HL-60 (cell line): Measurements from ENCODE around the gene USP43.
A peak's percentile ranks its signal among the peaks of the same experiment; 100 is the strongest.
"Not testable (repeated sequence)": the region's sequence is repeated elsewhere in the genome, so short reads cannot be mapped to it uniquely, and the experiment has no call there.

Experiments used
- DNase-seq, 2 experiments: peaks; one replicate each; pipeline ENCODE4 v3.0.0-alpha.2; 2010 to 2020; ENCODE audit warnings: low read depth in 1 of 2, low spot score in 1 of 2
- H3K27ac ChIP-seq: fragments of 250-450 bp; sonication (Bioruptor Pico); replicated peaks from 2 replicates; pipeline ENCODE4 v1.5.1; 2020; ENCODE audit warnings: mild to moderate bottlenecking, moderate library complexity
- H3K27me3 ChIP-seq: fragments of 250-450 bp; sonication (Bioruptor Pico); 2 replicates; pipeline ENCODE4 v1.5.1; 2021; ENCODE audit warnings: mild to moderate bottlenecking, moderate library complexity; ENCODE audit not compliant: insufficient read depth, poor library complexity, severe bottlenecking
- H3K4me3 ChIP-seq: replicated peaks from 2 replicates; pipeline ENCODE4 v1.5.1; 2011; ENCODE audit warnings: mild to moderate bottlenecking, control low read depth, low read length; ENCODE audit not compliant: insufficient read depth
- GABPA ChIP-seq: IDR thresholded peaks from 2 replicates; pipeline ENCODE4 v1.6.1; 2012; ENCODE audit warnings: low read depth
- POLR2AphosphoS5 ChIP-seq: IDR thresholded peaks from 2 replicates; pipeline ENCODE4 v1.6.1; 2012; ENCODE audit warnings: low read depth
- SPI1 ChIP-seq: IDR thresholded peaks from 2 replicates; pipeline ENCODE4 v1.6.1; 2012; ENCODE audit warnings: low read depth, mild to moderate bottlenecking, borderline replicate concordance
- long read RNA-seq: library from polyadenylated mRNA; unstranded; transcript quantifications from one replicate; pipeline ENCODE4 v2.0.0, GENCODE V29; 2020
- TF ChIP-seq, protein P1 (sequence below): IDR thresholded peaks from one replicate; pipeline ENCODE4 v1.5.1; 2011; ENCODE audit warnings: low read length, control low read depth, inconsistent platforms; ENCODE audit not compliant: insufficient read depth
- TF ChIP-seq, protein P2 (sequence below): IDR thresholded peaks from 2 replicates; pipeline ENCODE4 v1.6.1; 2012; ENCODE audit warnings: low read depth; ENCODE audit not compliant: insufficient replicate concordance

Gene USP43, protein sequence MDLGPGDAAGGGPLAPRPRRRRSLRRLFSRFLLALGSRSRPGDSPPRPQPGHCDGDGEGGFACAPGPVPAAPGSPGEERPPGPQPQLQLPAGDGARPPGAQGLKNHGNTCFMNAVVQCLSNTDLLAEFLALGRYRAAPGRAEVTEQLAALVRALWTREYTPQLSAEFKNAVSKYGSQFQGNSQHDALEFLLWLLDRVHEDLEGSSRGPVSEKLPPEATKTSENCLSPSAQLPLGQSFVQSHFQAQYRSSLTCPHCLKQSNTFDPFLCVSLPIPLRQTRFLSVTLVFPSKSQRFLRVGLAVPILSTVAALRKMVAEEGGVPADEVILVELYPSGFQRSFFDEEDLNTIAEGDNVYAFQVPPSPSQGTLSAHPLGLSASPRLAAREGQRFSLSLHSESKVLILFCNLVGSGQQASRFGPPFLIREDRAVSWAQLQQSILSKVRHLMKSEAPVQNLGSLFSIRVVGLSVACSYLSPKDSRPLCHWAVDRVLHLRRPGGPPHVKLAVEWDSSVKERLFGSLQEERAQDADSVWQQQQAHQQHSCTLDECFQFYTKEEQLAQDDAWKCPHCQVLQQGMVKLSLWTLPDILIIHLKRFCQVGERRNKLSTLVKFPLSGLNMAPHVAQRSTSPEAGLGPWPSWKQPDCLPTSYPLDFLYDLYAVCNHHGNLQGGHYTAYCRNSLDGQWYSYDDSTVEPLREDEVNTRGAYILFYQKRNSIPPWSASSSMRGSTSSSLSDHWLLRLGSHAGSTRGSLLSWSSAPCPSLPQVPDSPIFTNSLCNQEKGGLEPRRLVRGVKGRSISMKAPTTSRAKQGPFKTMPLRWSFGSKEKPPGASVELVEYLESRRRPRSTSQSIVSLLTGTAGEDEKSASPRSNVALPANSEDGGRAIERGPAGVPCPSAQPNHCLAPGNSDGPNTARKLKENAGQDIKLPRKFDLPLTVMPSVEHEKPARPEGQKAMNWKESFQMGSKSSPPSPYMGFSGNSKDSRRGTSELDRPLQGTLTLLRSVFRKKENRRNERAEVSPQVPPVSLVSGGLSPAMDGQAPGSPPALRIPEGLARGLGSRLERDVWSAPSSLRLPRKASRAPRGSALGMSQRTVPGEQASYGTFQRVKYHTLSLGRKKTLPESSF
- long read RNA-seq, partial matches to known transcripts, result 1 of 1 reads
- long read RNA-seq, other reads (novel, unspliced or antisense), result 0 of 1 reads

DNA sequence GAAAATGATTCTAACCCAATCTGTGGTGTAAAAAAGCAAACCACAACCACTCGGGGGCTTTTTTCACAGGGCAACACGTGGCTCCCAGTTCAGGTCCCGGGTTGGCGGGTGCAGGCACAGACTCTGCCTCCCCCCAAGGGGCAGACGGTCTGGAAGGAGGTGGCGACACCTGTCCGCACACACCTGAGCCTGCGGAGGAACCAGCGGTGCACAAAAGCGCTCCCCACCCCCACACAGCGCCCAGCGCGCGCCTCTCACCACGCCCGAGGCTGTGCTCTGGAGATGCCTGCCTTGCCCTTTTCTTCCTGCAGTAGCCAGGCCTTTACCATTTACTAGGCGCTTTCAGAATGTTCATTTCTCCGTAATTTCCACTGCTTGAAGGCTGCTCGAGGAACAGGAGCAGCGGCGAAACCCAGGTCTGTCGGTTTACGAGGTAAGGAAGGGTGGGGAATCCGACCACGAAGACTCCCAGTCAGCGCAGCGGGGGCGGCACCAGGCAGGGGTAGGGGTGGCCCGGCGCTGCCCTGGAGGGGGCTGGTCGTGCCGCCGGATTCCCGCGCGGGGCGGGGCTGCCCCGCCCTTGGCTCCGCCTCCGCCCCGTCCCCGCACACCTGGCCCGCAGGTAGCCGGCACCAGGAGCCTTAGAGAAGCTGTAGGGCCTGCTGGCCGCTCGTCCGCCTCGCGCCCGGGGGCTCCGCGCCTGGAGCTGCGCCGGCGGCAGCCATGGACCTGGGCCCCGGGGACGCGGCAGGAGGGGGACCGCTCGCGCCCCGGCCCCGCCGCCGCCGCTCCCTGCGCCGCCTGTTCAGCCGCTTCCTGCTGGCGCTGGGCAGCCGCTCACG lies at the start of gene USP43:
USP43 (plus strand) TSS at position 608 of the 842 bp plus-strand sequence; CDS start at position 724, 116 bp downstream.
- H3K27ac ChIP-seq, result peak within 1 kb of the TSS; percentile 45
- H3K4me3 ChIP-seq, result peak within 1 kb of the TSS; percentile 42
- no peaks in the 10 kb centered on the region for H3K27me3 ChIP-seq
- peak in 1 of 2 experiments; percentile 1 for DNase-seq
- TF ChIP-seq, protein P1, sequence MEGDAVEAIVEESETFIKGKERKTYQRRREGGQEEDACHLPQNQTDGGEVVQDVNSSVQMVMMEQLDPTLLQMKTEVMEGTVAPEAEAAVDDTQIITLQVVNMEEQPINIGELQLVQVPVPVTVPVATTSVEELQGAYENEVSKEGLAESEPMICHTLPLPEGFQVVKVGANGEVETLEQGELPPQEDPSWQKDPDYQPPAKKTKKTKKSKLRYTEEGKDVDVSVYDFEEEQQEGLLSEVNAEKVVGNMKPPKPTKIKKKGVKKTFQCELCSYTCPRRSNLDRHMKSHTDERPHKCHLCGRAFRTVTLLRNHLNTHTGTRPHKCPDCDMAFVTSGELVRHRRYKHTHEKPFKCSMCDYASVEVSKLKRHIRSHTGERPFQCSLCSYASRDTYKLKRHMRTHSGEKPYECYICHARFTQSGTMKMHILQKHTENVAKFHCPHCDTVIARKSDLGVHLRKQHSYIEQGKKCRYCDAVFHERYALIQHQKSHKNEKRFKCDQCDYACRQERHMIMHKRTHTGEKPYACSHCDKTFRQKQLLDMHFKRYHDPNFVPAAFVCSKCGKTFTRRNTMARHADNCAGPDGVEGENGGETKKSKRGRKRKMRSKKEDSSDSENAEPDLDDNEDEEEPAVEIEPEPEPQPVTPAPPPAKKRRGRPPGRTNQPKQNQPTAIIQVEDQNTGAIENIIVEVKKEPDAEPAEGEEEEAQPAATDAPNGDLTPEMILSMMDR, result no peak
- TF ChIP-seq, protein P2, sequence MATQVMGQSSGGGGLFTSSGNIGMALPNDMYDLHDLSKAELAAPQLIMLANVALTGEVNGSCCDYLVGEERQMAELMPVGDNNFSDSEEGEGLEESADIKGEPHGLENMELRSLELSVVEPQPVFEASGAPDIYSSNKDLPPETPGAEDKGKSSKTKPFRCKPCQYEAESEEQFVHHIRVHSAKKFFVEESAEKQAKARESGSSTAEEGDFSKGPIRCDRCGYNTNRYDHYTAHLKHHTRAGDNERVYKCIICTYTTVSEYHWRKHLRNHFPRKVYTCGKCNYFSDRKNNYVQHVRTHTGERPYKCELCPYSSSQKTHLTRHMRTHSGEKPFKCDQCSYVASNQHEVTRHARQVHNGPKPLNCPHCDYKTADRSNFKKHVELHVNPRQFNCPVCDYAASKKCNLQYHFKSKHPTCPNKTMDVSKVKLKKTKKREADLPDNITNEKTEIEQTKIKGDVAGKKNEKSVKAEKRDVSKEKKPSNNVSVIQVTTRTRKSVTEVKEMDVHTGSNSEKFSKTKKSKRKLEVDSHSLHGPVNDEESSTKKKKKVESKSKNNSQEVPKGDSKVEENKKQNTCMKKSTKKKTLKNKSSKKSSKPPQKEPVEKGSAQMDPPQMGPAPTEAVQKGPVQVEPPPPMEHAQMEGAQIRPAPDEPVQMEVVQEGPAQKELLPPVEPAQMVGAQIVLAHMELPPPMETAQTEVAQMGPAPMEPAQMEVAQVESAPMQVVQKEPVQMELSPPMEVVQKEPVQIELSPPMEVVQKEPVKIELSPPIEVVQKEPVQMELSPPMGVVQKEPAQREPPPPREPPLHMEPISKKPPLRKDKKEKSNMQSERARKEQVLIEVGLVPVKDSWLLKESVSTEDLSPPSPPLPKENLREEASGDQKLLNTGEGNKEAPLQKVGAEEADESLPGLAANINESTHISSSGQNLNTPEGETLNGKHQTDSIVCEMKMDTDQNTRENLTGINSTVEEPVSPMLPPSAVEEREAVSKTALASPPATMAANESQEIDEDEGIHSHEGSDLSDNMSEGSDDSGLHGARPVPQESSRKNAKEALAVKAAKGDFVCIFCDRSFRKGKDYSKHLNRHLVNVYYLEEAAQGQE, result no peak
- TF ChIP-seq POLR2AphosphoS5, result no peak
- no peak for TF ChIP-seq GABPA
- TF ChIP-seq SPI1, result no peak

DNA sequence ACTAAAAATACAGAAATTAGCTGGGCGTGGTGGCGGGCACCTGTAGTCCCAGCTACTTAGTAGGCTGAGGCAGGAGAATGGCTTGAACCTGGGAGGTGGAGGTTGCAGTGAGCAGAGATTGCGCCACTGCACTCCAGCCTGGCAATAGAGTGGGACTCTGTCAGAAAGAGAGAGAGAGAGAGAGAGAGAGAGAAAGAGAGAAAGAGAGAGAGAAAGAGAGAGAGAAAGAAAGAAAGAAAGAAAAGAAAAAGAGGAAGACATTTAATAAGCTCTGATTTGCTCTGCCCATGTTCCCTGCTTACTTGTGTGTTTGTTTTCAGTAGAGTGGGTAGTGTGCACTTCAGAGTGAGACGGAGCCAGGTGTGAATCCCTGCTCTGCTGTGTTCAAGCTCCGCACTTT lies 47.7 kb upstream of the USP43 start:
- H3K27me3 ChIP-seq, DNase-seq, H3K4me3 ChIP-seq, H3K27ac ChIP-seq: not testable (repeated sequence)

DNA sequence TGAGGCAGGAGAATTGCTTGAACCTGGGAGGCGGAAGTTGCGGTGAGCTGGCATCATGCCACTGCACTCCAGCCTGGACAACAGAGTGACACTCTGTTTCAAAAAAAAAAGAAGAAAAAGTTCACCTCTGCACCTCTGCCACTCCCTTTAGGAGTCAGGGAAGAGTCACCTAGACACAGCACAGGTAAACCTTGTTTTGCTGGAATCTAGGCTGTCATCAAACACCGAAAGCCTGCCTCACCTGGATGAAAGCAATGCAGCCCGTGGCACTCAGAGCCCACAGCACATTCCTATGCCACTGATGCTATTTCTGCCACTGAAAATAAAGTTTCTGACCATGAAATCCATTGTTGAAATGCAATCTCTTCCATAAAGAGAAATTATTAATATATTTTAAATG lies 46.7 kb upstream of the USP43 start:
- TF ChIP-seq, protein P1, result no peak
- TF ChIP-seq, protein P2, result no peak
- TF ChIP-seq SPI1 (no peak), POLR2AphosphoS5 (no peak)
- H3K4me3 ChIP-seq, result no peak overlapping the region
- DNase-seq, result no peak
- no peak overlapping the region for H3K27ac ChIP-seq
- H3K27me3 ChIP-seq, result no peaks in the 10 kb centered on the region

DNA sequence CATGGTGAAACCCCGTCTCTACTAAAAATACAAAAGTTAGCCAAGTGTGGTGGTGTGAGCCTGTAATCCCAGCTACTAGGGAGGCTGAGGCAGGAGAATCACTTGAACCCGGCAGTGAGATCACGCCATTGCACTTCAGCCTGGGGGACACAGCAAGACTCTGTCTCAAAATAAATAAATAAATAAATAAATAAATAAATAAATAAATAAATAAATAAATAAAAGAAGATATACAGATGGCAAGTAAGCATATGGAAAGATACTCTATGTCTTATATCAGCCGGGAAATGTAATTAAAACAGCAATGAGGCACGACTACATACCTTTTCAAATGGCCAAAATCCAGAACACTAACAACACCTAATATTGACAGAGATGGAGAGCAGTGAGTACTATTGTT lies 40.7 kb upstream of the USP43 start:
- H3K27me3 ChIP-seq, H3K27ac ChIP-seq, H3K4me3 ChIP-seq, DNase-seq: not testable (repeated sequence)
